GM12878 (cell line): ENCODE measurements around the gene IL10. TPM values are rescaled to one million over a fixed set of nuclear protein-coding genes. Genes with fewer than 3 reads are reported as not detected.
A peak's percentile ranks its signal among the peaks of the same experiment; 100 is the strongest.

Experiments used
- BACH1 ChIP-seq: fragments of 450-650 bp; IDR thresholded peaks from 2 replicates; pipeline ENCODE4 v1.6.1; 2017; ENCODE audit warnings: mild to moderate bottlenecking, borderline replicate concordance
- BCL3 ChIP-seq: IDR thresholded peaks from 2 replicates; pipeline ENCODE4 v1.6.1; 2011; ENCODE audit warnings: borderline replicate concordance, low read depth, mild to moderate bottlenecking, moderate library complexity, low read length; ENCODE audit not compliant: insufficient read depth, poor library complexity, severe bottlenecking
- DPF2 ChIP-seq: fragments of 450-650 bp; IDR thresholded peaks from 2 replicates; pipeline ENCODE4 v1.6.1; 2017; ENCODE audit warnings: mild to moderate bottlenecking
- EGR1 ChIP-seq, 2 experiments: IDR thresholded peaks; 1 replicate in 1 of 2; 2 replicates in 1 of 2; pipeline ENCODE4 v1.6.1; 2011 to 2012; ENCODE audit warnings: low read depth in 2 of 2, low read length in 2 of 2, borderline replicate concordance in 1 of 2, mild to moderate bottlenecking in 1 of 2, moderate library complexity in 1 of 2
- EP300 ChIP-seq, 2 experiments: fragments of 150-350 bp in 1 of 2; IDR thresholded peaks; 2 replicates each; pipeline ENCODE4 v1.6.1; 2011 to 2012; ENCODE audit warnings: low read depth in 2 of 2, low read length in 2 of 2, borderline replicate concordance in 1 of 2, improper control_type of control experiment in 1 of 2, inconsistent platforms in 1 of 2; ENCODE audit not compliant: control insufficient read depth in 1 of 2
- IKZF2 ChIP-seq, 2 experiments: fragments of 450-650 bp; IDR thresholded peaks; 2 replicates each; pipeline ENCODE4 v1.6.1; 2017; ENCODE audit warnings: mild to moderate bottlenecking in 2 of 2, moderate library complexity in 2 of 2
- MYC ChIP-seq: IDR thresholded peaks from 2 replicates; pipeline ENCODE4 v1.6.1; 2011; ENCODE audit warnings: mild to moderate bottlenecking, low read length, moderate library complexity, inconsistent platforms; ENCODE audit not compliant: insufficient read depth, insufficient replicate concordance, insufficient read length, severe bottlenecking
- NR2F1 ChIP-seq: fragments of 450-650 bp; conservative IDR thresholded peaks from 2 replicates; pipeline ENCODE4 v1.6.1; 2017; ENCODE audit warnings: mild to moderate bottlenecking
- RELB ChIP-seq: fragments of 450-650 bp; IDR thresholded peaks from 2 replicates; pipeline ENCODE4 v1.6.1; 2017; ENCODE audit warnings: low read depth, mild to moderate bottlenecking, moderate library complexity
- REST ChIP-seq: IDR thresholded peaks from 2 replicates; pipeline ENCODE4 v1.6.1; 2012; ENCODE audit warnings: mild to moderate bottlenecking, low read depth, low read length
- SPI1 ChIP-seq: IDR thresholded peaks from 2 replicates; pipeline ENCODE4 v1.6.1; 2011; ENCODE audit warnings: low read depth, mild to moderate bottlenecking, low read length, moderate library complexity, borderline replicate concordance; ENCODE audit not compliant: insufficient read depth
- TCF12 ChIP-seq: IDR thresholded peaks from 2 replicates; pipeline ENCODE4 v1.6.1; 2011; ENCODE audit warnings: low read depth, mild to moderate bottlenecking, low read length
- TCF3 ChIP-seq: IDR thresholded peaks from 2 replicates; pipeline ENCODE4 v1.6.1; 2012; ENCODE audit warnings: low read depth, mild to moderate bottlenecking, low read length, borderline replicate concordance; ENCODE audit not compliant: insufficient read depth
- TCF7 ChIP-seq: IDR thresholded peaks from 2 replicates; pipeline ENCODE4 v1.6.1; 2014; ENCODE audit warnings: antibody characterized with exemption, borderline replicate concordance
- USF1 ChIP-seq: IDR thresholded peaks from 2 replicates; pipeline ENCODE4 v1.6.1; 2011; ENCODE audit warnings: borderline replicate concordance, low read depth, mild to moderate bottlenecking, moderate library complexity, mixed read lengths, low read length; ENCODE audit not compliant: insufficient read depth; ENCODE audit errors: extremely low read length
- ZNF592 ChIP-seq: fragments of 450-650 bp; IDR thresholded peaks from 2 replicates; pipeline ENCODE4 v1.6.1; 2017; ENCODE audit warnings: mild to moderate bottlenecking, moderate library complexity
- ZZZ3 ChIP-seq: IDR thresholded peaks from 2 replicates; pipeline ENCODE4 v1.6.1; 2011; ENCODE audit warnings: low read depth; ENCODE audit not compliant: control insufficient read depth, insufficient read length
- polyA plus RNA-seq, 11 experiments: library from polyadenylated mRNA; depleted of rRNA in 4 of 11; unstranded in 6 of 11; stranded (reverse) in 5 of 11; fragments of >200 nt; fragmentation: Nextera tagmentation in 4 of 11; fragmentation: Illumina TruSeq in 1 of 11; extraction: Ambion mirVana in 4 of 11; extraction: Trizol in 1 of 11; gene quantifications; 1 replicate in 1 of 11; 2 replicates in 10 of 11; pipeline versions ENCODE4 v1.2.1 to v1.2.3, GENCODE V29; 2011 to 2016; ENCODE audit warnings: inconsistent platforms in 2 of 11, missing spikeins in 2 of 11, low read depth in 1 of 11
- total RNA-seq, 4 experiments: library from RNA; depleted of rRNA in 3 of 4; stranded (reverse); fragments of >200 nt in 3 of 4; fragmentation: Illumina TruSeq in 1 of 4; extraction: Trizol in 1 of 4; gene quantifications; 2 replicates each; pipeline versions ENCODE4 v1.2.1 to v1.2.3, GENCODE V29; 2013 to 2021

The IL10 gene
- total and polyA plus RNA-seq, 10 of the 15 experiments (the other 5 are each of a cell fraction or from before 2014, with no cell fraction given), result 0.34 to 5.0 (median 1.1) TPM

- TF ChIP-seq ZNF592 (no peak), ZZZ3 (no peak), IKZF2 (IDR thresholded peaks at IDR 0.05) (peak; percentile 82 to 87), EGR1 (IDR thresholded peaks at IDR 0.05; ENCODE audit: borderline replicate concordance in 1 of 2, low read depth in 2 of 2, low read length in 2 of 2) (0 out of 3 replicates have a peak, but pooled peaks of 1 of the 2 experiments have one; percentile 6), REST (no peak), BACH1 (no peak), RELB (peak; percentile 51; the same call in 1 of the 2 replicates), MYC (no peak), TCF3 (no peak), SPI1 (peak; percentile 93), EP300 (IDR thresholded peaks at IDR 0.05; ENCODE audit: borderline replicate concordance in 1 of 2, control insufficient read depth in 1 of 2, low read depth in 2 of 2, low read length in 2 of 2) (no peak), TCF7 (no peak), USF1 (no peak), TCF12 (no peak), NR2F1 (peak; percentile 84), DPF2 (peak; percentile 64; the same call in 1 of the 2 replicates), BCL3 (no peak)
Measured at GRCh38 chr1:206774093-206774492, 1.8 kb upstream of the IL10 start (continued).
